MCF 10A (cell line): ENCODE data around the gene RPS14. TPM values are rescaled to one million over a fixed set of nuclear protein-coding genes. Genes with fewer than 3 reads are reported as not detected.

ENCODE experiments used
- BruUV-seq: library from RNA; stranded (reverse); fragments of 400-500 nt; replicated peaks from 2 replicates; lab custom pipeline; 2021; lab: Mats Ljungman, UMichigan
- CTCF ChIA-PET: fragments of 300-600 bp; sonication (Branson Sonifier 250); formaldehyde crosslinking; extraction: SDS; loops from one replicate; lab custom pipeline; 2021; ENCODE audit warnings: antibody characterized with exemption, inconsistent platforms; lab: Yijun Ruan, JAX
- POLR2A ChIA-PET: fragments of 300-600, 350-650 bp; sonication (Branson Sonifier 250); formaldehyde crosslinking; extraction: SDS; loops from one replicate; lab custom pipeline; 2020; ENCODE audit warnings: antibody characterized with exemption, inconsistent platforms; lab: Yijun Ruan, JAX
- DNase-seq: peaks from one replicate; pipeline ENCODE4 v3.0.0-alpha.2; 2018; ENCODE audit not compliant: unreplicated experiment
- H3K27ac Mint-ChIP-seq: one replicate; pipeline ENCODE4 v1.8.0; 2022; ENCODE audit warnings: mild to moderate bottlenecking, low read depth, mixed read lengths; ENCODE audit not compliant: unreplicated experiment
- H3K27me3 Mint-ChIP-seq: one replicate; pipeline ENCODE4 v1.8.0; 2022; ENCODE audit warnings: mixed read lengths; ENCODE audit not compliant: insufficient read depth, unreplicated experiment
- H3K36me3 Mint-ChIP-seq: one replicate; pipeline ENCODE4 v1.8.0; 2022; ENCODE audit warnings: mild to moderate bottlenecking, moderate library complexity, mixed read lengths; ENCODE audit not compliant: insufficient read depth, unreplicated experiment
- H3K4me1 Mint-ChIP-seq: one replicate; pipeline ENCODE4 v1.8.0; 2022; ENCODE audit warnings: mixed read lengths; ENCODE audit not compliant: insufficient read depth, unreplicated experiment
- H3K4me3 Mint-ChIP-seq: one replicate; pipeline ENCODE4 v1.8.0; 2022; ENCODE audit warnings: mild to moderate bottlenecking, moderate library complexity, mixed read lengths; ENCODE audit not compliant: unreplicated experiment
- H3K9me3 Mint-ChIP-seq: one replicate; pipeline ENCODE4 v1.8.0; 2022; ENCODE audit warnings: mixed read lengths; ENCODE audit not compliant: unreplicated experiment
- intact Hi-C: fragments of 100-400 bp; cut with micrococcal nuclease; formaldehyde crosslinking; loops from 2 replicates; pipeline ENCODE4 v1.14.1; 2022
- total RNA-seq: library from RNA; stranded (reverse); gene quantifications from 2 replicates; pipeline ENCODE4 v1.2.3, GENCODE V29; 2022
- TF ChIP-seq, protein P1 (sequence below): fragments of 200-600 bp; IDR thresholded peaks from one replicate; pipeline ENCODE4 v1.8.0; 2022; ENCODE audit warnings: antibody characterized with exemption, mild to moderate bottlenecking; ENCODE audit not compliant: unreplicated experiment

The RPS14 gene
- total RNA-seq, 1 experiment from 2014 or later = 5,481 TPM

DNA sequence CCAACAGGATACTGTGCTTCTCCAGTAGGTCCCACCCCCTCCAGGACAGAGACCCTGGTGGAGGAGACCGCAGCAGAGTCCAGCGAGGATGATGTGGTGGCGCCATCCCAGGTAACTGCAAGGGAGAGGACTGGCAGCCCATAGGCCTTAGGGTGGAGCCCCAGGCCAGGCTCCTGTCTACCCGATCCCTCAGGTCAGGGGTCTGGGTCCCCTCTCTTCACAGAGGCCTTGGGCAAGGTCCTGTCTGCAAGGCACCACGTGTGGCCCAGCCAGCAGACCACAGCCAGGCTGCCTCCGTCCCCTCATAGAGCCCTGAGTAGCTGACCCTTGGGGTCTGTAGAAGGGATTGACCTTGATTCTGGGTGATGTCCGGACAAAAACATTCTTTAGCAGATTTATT lies 56.9 kb downstream of the RPS14 start:
- H3K27me3 Mint-ChIP-seq = no peaks in the 10 kb centered on the region
- H3K4me1 Mint-ChIP-seq = no peaks in the 10 kb centered on the region
- no peak overlapping the region for H3K4me3 Mint-ChIP-seq
- BruUV-seq = no TSS peak
- H3K9me3 Mint-ChIP-seq = no peaks in the 10 kb centered on the region
- DNase-seq = no peak
- ChIA-PET CTCF (no interaction called here), POLR2A (no interaction called here)
- intact Hi-C loops = no loop called here
- TF ChIP-seq, protein P1, sequence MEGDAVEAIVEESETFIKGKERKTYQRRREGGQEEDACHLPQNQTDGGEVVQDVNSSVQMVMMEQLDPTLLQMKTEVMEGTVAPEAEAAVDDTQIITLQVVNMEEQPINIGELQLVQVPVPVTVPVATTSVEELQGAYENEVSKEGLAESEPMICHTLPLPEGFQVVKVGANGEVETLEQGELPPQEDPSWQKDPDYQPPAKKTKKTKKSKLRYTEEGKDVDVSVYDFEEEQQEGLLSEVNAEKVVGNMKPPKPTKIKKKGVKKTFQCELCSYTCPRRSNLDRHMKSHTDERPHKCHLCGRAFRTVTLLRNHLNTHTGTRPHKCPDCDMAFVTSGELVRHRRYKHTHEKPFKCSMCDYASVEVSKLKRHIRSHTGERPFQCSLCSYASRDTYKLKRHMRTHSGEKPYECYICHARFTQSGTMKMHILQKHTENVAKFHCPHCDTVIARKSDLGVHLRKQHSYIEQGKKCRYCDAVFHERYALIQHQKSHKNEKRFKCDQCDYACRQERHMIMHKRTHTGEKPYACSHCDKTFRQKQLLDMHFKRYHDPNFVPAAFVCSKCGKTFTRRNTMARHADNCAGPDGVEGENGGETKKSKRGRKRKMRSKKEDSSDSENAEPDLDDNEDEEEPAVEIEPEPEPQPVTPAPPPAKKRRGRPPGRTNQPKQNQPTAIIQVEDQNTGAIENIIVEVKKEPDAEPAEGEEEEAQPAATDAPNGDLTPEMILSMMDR = no peak
- H3K27ac Mint-ChIP-seq = no peak overlapping the region
- H3K36me3 Mint-ChIP-seq = peaks cover 80% of the 10 kb centered on the region

Other genes with a start within 250 kb of the RPS14 start
- gene CAMK2A, start 160.0 kb downstream of the RPS14 start, total RNA-seq = not detected in 2 replicates
- gene ARSI, start 146.8 kb downstream of the RPS14 start, total RNA-seq = 0.19 and 0.25 TPM in 2 replicates
- 68.4 and 83.5 TPM in 2 replicates for gene TCOF1, start 92.0 kb downstream of the RPS14 start, total RNA-seq
- not detected in 2 replicates for gene CD74, start 36.8 kb downstream of the RPS14 start, total RNA-seq
- 68.9 and 79.3 TPM in 2 replicates for gene NDST1, start 58.4 kb upstream of the RPS14 start, total RNA-seq
- 6.3 and 7.1 TPM in 2 replicates for gene SYNPO, start 190.9 kb upstream of the RPS14 start, total RNA-seq
- not detected in 2 replicates for gene MYOZ3, start 211.5 kb upstream of the RPS14 start, total RNA-seq